GM18867 (cell line): Measurements from ENCODE around the gene GSTM3.
"Not testable (repeated sequence)": the region's sequence is repeated elsewhere in the genome, so short reads cannot be mapped to it uniquely, and the experiment has no call there.

ENCODE experiments used
- ATAC-seq: cut with Tn5 transposase; IDR thresholded peaks from one replicate; pipeline ENCODE4 v1.9.1; 2021; ENCODE audit warnings: mild to moderate bottlenecking, moderate library complexity; ENCODE audit not compliant: unreplicated experiment

GSTM3 gene

DNA sequence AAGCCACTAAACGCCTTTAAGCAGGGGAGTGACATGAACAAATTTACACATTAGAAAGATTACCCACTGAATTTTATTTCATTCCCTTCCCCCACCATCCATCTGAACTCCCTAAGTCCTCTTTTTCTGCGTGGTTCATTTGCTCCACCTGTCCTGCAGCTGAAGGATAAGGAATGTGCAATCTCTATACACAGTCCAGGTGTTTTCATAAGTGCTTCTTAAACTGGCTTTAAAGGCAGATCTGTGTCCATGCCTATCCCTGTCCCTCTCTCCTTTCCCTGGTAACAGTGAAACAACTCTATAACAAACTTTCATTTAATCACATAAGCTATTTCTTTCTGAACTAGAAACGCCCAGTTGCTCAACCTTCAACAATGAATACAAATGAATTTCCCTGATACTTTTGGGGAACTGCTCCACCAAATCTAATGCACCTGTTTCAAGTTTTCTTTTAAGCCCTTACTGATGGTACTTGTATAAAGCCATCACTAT, 8.4 kb downstream of the GSTM3 start:
- no peak for ATAC-seq

DNA sequence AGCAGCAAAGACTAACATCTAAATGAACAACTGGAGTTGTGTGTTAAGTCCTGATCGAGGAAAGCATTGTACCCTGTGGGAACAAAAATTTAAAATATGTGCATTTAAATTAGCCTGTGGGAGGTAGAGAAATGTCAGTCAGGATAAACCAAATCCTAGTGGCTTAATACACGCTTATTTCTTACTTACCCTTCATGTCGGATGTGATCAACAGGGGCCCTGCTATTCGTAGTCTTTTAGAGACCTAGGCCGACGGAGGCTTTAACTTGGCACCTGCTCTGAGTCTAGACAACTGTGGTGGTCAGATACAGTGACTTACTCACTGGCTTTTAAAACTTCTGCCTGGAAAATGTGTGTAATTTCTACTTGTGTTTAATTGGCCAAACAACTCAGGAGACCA, 10.2 kb downstream of the GSTM3 start:
- no peak for ATAC-seq

DNA sequence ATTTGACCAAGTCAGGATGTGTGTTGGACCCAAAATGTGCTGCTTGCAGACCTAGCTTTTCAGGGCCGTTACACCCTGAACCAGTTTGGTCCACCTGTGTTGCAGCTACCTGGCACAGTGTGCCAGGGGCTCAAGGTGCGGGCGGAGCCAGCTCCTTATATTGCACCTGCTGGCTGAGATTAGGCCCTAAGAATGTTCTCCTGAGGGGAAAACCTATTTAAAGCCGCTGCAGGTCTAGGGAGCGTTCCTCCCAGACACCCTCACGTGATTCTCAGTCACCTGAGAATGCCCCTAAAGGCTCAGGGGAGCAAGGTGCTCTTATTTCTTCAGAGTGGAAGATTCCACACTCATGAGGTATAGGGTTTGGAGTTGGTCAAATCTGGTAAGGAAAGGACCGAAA, 12.0 kb downstream of the GSTM3 start:
- ATAC-seq, result no peak

DNA sequence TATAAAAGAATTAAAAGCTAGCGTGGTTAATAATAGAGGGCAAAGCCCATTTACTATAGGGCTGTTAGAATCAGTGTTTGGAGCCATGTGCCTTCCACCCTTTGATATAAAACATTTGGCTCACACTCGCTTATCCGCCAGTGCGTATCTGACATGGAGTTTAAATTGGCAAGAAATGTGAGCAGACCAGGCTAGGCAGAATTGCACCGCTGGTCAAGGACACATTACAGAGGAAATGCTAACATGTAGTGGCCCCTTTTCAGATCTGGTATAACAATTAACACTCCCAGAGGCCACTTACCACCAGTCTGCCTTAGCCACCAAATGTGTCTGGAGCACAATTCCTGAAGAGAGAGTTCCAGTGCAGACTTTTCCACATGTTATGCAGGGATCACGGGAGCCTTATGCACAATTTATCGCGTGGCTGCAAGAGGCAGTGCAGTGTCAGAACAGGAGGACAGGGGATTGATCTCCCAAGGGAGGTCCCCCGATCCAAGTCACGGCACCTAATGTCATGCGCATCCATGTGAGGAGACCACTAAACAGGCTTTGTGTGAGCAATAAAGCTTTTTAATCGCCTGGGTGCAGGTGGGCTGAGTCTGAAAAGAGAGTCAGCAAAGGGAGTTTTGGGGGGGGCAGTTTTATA, 14.0 kb downstream of the GSTM3 start:
- no peak for ATAC-seq

DNA sequence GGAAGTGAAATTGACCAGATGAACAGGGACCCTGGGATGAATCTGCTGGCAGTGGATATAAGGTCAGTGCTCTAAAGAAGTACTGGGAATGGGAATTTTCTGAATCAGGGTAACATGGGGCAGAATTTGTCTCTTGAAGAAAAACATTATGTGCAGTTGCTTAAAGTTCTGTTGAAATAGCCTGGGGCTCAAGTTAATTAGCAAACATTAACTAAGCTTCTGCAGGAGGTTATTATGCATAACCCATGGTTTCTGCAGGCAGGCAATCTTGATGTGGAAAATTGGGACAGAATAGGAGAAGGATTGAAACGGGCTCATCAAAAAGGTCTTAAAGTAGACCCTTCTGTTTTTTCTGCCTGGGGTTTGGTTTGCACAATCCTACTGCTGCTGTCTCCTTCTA, 14.8 kb downstream of the GSTM3 start:
- ATAC-seq, result no peak

DNA sequence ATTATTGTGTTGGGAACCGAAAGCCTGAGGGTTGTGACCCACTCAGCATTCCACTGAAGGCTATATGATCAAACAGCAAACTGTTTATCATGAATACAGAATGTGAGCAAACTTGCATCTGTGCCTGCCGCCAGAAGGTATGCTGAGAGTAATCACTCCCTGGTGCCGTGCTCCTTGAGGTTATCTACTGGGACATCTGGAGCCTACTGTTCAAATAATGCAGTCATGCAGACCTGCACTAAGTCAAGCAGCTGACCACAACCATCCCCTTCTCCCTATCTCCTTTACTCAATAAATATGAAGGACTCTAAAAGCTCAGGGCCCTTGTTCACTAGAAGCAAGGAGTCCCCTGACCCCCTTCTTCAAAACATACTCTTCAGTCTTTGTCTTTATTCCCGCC, 15.3 kb downstream of the GSTM3 start:
- ATAC-seq, result no peak

DNA sequence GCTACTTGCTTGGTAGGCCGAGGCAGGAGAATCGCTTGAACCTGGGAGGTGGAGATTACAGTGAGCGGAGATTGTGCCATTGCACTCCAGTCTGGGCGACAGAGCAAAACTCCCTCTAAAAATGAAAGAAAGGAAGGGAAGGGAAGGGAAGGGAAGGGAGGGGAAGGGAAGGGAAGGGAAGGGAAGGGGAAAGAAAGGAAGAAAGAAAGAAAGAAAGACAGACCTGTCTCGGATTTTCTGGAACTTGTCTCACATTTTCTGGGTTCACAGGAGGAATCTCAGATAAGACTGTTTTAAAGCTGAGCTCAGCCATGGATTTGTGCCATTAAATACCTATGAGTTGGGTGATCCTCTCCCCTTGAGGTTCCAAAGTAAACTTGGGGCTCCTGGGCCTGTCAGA, 15.9 kb downstream of the GSTM3 start:
- ATAC-seq, result no peak

DNA sequence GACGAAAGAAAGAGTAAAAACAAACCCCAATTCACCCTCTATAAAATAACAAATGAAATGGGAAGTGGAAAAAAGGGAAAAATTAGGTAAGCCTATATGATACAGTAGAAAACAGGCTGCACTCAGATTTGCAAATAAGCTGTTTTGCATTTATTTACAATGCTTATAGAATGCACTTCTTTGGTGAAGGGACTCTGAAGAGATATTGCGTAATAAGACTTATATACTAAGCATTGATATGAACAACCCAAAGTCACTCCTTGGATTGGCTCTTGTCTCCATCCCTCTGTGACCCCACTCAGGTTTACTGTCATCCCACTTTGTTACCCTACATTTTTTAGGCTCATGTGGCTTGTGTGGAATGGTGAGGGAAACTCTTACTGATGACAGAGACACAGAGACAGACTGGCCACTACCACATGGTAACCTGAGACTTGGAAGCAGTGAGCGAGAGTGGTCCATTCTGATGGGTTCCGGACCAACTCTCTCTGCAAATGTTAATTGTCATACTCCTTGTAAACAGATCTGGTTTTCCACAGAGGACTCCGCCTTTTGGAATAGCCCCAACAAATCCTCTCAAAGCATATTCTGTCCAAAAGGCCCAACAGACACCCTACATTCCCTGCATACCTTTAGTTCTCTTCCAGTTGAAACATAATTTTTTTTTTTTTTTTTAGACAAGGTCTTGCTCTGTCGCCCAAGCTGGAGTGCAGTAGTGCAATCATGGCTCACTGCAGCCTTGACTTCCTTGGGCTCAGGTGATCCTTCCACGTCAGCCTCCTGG, 17.7 kb downstream of the GSTM3 start:
- ATAC-seq, result no peak

DNA sequence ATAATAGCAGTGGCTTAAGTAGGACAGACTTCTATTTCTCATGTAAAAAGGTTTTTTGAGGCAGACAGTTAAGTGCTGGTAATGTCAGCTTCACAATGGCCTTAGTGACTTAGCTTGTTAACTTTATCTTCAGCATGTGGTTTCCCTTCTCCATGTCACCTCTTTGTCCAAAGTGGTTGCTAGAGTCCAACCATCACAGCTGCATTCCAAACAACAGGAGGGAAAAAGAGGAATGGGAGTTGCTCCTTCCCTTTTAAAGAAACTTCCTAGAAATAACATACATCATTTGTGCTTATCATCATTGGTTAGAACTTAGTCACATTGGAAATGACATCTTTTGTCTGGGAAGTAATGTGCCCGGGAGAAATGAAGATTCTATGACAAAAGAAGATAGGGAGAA, 18.9 kb downstream of the GSTM3 start:
- ATAC-seq, result no peak

DNA sequence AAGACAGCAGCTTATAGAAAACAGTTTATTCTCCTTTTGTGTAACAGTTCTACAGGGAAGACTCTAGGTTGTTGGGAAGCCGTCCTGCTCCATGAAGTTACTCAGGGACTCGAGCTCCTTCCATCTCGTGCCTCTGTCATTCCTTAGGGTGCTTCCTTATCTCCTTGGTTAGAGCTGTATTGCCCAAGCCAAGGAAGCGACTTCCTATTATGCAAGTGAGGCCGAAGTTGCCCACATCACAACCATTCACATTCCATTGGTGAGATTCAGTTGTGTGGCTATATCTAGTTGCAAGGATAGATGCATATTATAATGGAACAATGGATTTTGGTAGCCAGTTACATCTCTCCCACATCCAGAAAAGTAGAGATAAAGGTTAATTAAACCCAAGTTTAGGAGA, 19.8 kb downstream of the GSTM3 start:
- ATAC-seq, result no peak

DNA sequence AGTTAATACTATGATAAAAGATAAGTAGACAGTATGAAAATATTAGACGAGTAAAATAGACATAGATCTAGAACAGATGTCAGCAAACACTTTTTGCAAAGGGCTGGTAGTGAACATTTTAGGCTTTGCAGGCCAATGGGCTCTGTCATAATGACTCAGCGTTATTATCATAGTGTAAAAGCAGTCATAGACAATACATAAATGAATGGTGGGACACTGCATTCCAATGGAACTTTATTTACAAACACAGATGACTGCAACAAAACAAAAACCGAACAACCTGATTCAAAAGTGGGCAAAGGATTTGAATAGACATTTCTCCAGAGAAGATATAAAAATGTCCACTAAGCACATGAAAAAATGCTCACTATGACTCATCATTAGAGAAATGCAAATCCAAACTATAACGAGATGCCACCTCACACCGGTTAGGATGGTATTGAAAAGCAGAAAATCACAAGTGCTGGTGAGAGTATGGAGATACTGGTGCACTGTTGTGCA, 21.5 kb downstream of the GSTM3 start:
- ATAC-seq, result peak; percentile 82

DNA sequence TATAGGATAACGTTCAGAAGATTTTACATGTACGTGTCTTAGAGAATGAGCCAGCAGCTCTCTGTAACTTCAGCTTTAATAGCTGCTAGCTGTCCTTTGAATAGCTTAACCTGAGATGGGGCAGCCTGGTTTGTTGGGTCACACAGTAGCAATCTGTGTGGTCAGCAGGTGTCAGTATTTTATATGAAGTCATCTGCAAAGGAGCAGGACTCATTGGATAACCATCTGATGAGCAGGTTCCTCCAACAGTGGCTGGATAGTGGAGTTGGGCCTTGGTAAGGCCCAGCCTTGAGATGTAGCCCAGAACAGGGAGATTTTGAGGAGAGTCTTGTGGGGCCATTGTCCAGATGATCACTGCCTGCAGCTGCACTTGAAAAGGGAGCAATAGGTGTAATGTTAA, 22.3 kb downstream of the GSTM3 start:
- ATAC-seq, result no peak

DNA sequence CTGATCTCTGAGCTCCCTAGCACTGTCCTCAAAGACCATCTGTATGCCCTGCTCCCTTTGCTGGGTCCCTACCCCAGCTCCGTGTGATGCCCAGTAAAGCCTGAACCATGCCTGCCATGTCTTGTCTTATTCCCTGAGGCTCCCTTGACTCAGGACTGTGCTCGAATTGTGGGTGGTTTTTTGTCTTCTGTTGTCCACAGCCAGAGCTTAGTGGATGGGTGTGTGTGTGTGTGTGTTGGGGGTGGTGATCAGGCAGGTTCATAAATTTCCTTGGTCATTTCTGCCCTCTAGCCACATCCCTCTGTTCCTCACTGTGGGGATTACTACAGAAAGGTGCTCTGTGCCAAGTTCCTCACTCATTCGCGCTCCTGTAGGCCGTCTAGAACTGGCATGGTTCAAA, 23.1 kb downstream of the GSTM3 start:
- ATAC-seq, result no peak

DNA sequence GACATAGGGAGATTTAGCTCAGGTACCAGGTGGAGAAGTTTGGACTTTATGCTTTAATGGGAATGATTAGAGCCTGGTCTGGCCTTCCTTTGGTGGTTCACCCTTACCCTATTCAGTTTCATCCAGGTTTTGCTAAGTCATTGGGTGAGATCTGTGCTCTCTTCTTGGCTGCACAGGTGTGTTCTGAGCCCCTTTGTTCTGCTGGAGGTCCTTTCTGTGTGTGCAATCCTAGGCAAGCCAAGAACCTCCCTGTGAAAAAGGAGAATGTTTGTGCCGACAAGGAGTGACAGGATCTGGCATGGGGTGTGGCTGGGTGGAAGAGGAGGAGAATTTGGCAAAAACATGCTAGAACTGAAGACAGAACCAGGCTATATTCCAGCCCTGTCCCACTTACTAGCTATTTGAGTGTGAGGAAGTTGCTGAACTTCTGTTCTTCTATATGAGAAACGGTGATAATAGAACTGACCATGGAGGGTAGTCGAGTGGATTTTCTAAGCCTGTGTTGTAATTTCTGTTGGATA, 24.2 kb downstream of the GSTM3 start:
- no peak for ATAC-seq

DNA sequence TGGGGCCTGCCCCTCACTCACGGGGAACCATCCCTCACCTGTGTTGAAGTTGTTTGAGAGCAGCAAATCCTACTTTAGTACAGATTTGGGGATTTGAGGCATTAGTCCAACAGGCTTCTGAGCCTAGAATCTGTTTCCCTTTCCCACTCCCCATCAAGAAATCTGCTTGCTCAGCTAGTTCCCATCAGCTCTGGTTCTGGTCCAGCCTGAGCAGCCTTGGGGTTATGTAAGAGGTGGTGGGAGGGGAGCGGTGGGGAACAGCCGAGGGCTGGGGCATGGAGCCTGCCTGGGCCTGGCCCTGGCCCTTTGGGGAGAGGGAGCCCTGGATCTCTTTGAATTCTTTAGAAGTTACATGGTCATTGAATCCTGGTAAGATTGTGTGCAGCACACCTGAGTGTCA, 24.7 kb downstream of the GSTM3 start:
- no peak for ATAC-seq

DNA sequence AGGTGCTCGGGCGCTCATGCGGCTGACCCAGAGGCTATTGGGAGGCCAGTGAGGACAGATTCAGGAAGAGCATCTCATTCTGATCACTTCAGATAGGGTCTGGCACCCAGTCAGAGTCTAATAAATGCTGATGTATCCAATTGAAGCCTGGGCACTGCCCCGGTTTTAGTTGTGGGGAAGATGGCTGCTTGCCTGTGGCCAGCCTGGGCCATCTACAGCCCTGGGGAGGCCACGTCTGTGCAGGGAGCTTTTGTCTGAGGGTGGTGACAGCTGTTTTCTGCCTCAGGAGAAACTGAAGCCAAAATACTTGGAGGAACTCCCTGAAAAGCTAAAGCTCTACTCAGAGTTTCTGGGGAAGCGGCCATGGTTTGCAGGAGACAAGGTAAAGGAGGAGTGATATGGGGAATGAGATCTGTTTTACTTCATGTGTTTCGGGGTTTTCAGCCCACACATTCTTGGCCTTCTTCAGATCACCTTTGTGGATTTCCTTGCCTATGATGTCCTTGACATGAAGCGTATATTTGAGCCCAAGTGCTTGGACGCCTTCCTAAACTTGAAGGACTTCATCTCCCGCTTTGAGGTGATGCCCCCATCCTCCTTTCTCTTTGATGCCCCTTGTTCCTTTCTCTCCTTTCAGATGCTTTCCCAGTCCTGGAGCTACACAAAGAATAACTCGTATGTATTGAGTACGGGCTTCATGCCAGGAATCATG, 26.0 kb downstream of the GSTM3 start:
- no peak for ATAC-seq

DNA sequence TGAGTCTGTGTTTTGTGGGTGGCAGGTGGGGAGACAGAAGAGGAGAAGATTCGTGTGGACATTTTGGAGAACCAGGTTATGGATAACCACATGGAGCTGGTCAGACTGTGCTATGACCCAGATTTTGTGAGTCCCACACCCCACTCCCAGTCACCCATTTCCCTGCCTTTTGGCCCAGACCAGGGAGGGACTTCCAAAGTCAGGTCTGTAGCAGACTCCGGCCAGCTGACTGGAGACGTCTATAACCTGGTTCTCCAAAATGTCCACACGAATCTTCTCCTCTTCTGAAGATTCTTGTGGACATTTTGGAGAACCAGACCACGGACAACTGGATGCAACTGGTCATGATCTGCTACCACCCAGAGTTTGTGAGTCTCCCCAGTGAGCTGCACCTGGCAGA, 27.2 kb downstream of the GSTM3 start:
- ATAC-seq, result no peak

DNA sequence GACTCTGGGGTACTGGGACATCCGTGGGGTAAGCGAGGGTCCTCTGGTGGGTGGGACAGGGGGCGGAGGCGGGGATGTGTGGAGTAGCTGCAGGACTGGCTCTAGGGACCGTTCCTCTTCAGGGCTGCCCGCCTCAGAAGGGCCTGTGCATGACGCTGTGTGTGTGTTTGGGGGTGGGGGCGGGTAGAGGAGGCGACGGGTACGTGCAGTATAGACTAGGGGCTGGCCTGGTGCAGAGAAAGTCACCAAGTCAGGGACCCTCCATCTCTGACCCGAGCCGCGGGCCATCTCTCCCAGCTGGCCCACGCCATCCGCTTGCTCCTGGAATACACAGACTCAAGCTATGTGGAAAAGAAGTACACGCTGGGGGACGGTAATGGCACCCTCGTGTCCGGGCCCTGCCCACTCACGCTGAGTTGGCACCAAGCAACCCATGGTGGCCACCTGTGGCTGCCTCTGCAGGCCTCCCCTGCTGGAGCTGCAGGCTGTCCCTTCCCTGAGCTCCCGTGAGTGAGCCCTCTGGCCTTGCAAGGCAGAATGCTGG, 28.4 kb downstream of the GSTM3 start:
- ATAC-seq, result no peak

DNA sequence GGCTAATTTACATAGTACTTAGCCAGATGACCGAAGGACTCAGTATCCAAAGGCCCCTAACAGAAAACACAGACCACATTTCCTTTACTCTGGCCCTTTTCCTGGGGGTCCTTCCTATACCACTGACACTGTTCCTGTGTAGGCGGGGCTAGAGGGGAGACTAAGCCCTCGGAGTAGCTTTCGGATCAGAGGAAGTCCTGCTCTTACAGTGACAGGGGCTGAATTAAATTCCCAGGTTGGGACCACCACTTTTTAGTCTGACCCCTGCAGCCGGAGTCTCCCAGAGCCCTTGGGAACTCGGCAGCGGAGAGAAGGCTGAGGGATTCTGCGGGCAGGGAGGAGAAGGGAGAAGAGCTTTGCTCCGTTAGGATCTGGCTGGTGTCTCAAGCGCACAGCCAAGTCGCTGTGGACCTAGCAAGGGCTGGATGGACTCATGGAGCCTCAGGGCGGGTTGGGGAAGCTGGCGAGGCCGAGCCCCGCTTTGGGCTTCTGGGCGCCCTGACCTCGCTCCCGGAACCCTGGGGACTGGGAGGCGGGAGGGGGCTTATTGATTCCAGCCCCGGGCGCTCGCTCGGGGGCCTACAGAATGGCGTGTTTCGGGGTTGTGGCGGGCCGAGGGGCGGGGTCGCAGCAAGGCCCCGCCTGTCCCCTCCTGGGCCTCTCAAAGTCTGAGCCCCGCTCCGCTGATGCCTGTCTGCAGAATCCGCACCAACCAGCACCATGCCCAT, 29.1 kb downstream of the GSTM3 start, which contains the start of gene GSTM5:
TSS of gene GSTM5 (plus strand) at position 659 of the 728 bp plus-strand sequence. CDS start at position 721, 62 bp downstream.
- ATAC-seq, result not testable (repeated sequence)

DNA sequence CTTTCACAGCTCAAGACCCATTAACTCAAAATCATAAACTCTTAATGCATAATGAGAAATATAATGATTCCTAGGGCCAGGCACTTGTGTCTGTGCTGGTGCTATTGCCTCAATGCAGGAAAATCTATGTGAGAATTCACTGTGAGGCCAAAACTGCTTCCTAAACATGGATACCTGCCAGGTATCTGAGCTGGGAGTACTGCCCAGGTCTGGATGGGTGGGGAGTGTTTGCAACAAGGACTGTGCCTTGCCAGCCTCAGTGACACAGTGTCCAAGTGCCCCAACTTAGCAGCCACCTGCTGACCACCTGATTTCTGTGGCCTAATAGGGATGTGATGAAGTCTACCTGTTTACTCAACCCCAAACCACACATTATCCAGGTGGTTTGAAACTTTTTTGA, 31.0 kb downstream of the GSTM3 start:
- not testable (repeated sequence) for ATAC-seq
